PFSK-1 (cell line): ENCODE measurements around the gene LSP1.

Experiments used
- FOXP2 ChIP-seq: optimal IDR thresholded peaks from 2 replicates; pipeline ENCODE3; 2011; ENCODE audit warnings: borderline replicate concordance, control low read depth, inconsistent platforms; ENCODE audit not compliant: insufficient read depth; ENCODE audit errors: extremely low read length, extremely low read depth
- POLR2AphosphoS5 ChIP-seq: IDR thresholded peaks from 2 replicates; pipeline ENCODE4 v1.6.1; 2012; ENCODE audit warnings: low read depth, mild to moderate bottlenecking, control low read depth, low read length, moderate library complexity
- SIN3A ChIP-seq: IDR thresholded peaks from 2 replicates; pipeline ENCODE4 v1.6.1; 2012; ENCODE audit warnings: mild to moderate bottlenecking, low read length, moderate library complexity, borderline replicate concordance; ENCODE audit not compliant: insufficient read depth
- TAF1 ChIP-seq: IDR thresholded peaks from 2 replicates; pipeline ENCODE4 v1.6.1; 2012; ENCODE audit warnings: low read length, control low read depth, borderline replicate concordance; ENCODE audit not compliant: insufficient read depth
- TF ChIP-seq, protein P1 (sequence below), 2 experiments: IDR thresholded peaks; 2 replicates each; pipeline versions ENCODE4 v1.6.1 to v1.8.0; 2011 to 2012; ENCODE audit warnings: low read depth in 2 of 2, low read length in 2 of 2, control low read depth in 1 of 2, inconsistent platforms in 1 of 2, mild to moderate bottlenecking in 1 of 2, moderate library complexity in 1 of 2; ENCODE audit not compliant: insufficient read depth in 1 of 2

Gene LSP1

DNA sequence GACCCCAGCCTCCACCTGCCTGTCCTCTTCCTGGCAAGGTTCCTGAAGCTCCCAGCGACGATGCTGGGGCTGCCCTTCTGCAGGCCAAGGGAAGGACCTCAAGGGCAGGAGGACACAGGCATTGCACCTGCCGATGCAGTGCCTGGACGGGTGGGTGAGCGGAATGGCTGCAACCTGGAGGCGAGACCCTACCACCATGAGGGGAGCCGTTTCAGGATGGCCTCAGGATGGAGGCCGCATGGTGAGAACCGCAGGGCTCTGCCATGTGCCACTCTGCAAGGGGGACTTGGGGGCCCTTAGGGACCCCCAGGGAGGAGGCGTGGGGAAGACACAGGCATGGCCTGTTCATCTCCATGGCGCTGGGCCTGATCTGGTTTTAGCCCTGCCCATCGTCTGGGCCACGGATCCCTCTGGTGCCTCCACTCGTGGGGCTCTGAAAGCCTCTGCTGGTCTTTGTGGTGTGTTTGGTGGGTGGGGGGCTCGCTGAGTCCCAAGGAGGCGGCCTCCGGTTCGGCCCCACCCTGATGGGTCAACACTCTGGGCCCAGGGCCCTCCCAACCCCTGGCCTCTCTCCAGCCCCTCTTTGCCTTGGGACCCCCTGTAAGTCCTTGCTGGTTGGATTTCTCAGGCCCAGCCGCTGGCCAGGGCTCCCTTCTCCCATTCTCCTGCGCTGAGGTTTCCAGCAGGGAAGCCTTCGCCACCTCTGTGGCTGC lies 1.3 kb upstream of the LSP1 start:
- TF ChIP-seq FOXP2: no peak

- TF ChIP-seq SIN3A (no peak), POLR2AphosphoS5 (no peak), FOXP2 (no peak), TAF1 (no peak)
- TF ChIP-seq, protein P1, sequence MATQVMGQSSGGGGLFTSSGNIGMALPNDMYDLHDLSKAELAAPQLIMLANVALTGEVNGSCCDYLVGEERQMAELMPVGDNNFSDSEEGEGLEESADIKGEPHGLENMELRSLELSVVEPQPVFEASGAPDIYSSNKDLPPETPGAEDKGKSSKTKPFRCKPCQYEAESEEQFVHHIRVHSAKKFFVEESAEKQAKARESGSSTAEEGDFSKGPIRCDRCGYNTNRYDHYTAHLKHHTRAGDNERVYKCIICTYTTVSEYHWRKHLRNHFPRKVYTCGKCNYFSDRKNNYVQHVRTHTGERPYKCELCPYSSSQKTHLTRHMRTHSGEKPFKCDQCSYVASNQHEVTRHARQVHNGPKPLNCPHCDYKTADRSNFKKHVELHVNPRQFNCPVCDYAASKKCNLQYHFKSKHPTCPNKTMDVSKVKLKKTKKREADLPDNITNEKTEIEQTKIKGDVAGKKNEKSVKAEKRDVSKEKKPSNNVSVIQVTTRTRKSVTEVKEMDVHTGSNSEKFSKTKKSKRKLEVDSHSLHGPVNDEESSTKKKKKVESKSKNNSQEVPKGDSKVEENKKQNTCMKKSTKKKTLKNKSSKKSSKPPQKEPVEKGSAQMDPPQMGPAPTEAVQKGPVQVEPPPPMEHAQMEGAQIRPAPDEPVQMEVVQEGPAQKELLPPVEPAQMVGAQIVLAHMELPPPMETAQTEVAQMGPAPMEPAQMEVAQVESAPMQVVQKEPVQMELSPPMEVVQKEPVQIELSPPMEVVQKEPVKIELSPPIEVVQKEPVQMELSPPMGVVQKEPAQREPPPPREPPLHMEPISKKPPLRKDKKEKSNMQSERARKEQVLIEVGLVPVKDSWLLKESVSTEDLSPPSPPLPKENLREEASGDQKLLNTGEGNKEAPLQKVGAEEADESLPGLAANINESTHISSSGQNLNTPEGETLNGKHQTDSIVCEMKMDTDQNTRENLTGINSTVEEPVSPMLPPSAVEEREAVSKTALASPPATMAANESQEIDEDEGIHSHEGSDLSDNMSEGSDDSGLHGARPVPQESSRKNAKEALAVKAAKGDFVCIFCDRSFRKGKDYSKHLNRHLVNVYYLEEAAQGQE (IDR thresholded peaks at IDR 0.05; ENCODE audit: insufficient read depth in 1 of 2, low read depth in 2 of 2, low read length in 2 of 2): no peak
Observed at GRCh38 chr11:1852271-1852876, 510 bp upstream of the LSP1 start.

- TF ChIP-seq, protein P1 (IDR thresholded peaks at IDR 0.05; ENCODE audit: insufficient read depth in 1 of 2, low read depth in 2 of 2, low read length in 2 of 2): no peak
- TF ChIP-seq TAF1 (no peak), POLR2AphosphoS5 (no peak), FOXP2 (no peak)
Observed at GRCh38 chr11:1853376-1854131, 670 bp downstream of the LSP1 start.

- TF ChIP-seq TAF1: no peak
- no peak for TF ChIP-seq FOXP2
- TF ChIP-seq, protein P1 (IDR thresholded peaks at IDR 0.05; ENCODE audit: insufficient read depth in 1 of 2, low read depth in 2 of 2, low read length in 2 of 2): no peak
- TF ChIP-seq SIN3A: no peak
- TF ChIP-seq POLR2AphosphoS5: no peak
Observed at GRCh38 chr11:1854132-1854948, 1.5 kb downstream of the LSP1 start.

- TF ChIP-seq FOXP2: no peak
- no peak for TF ChIP-seq SIN3A
- TF ChIP-seq, protein P1 (IDR thresholded peaks at IDR 0.05; ENCODE audit: insufficient read depth in 1 of 2, low read depth in 2 of 2, low read length in 2 of 2): no peak
- TF ChIP-seq TAF1: no peak
- no peak for TF ChIP-seq POLR2AphosphoS5
Observed at GRCh38 chr11:1854949-1855885, 2.3 kb downstream of the LSP1 start.
